ENCODE measurements around the gene ITPRID2.

The ITPRID2 gene

GRCh38 chr2:181970160-181970794 is 78.7 kb downstream of the ITPRID2 start:
- DNase-seq = no peak

- no peak for DNase-seq
Observed at GRCh38 chr2:181971032-181971431, 79.5 kb downstream of the ITPRID2 start.

GRCh38 chr2:181972431-181973170 is 81.1 kb downstream of the ITPRID2 start:
- no peak for DNase-seq

- DNase-seq = no peak
Observed at GRCh38 chr2:181973171-181973783, 81.7 kb downstream of the ITPRID2 start.

GRCh38 chr2:181977661-181978350 is 86.3 kb downstream of the ITPRID2 start:
- peak; percentile 15 to 55 for DNase-seq

GRCh38 chr2:181978351-181979150 is 87.0 kb downstream of the ITPRID2 start:
- DNase-seq = no peak

All from inflammatory macrophage treated with lipopolysaccharide for 1 hour (primary cell).